Parathyroid adenoma (tissue), 2 donors: ENCODE results near the gene PRSS50.

ENCODE experiments used
- H2AFZ ChIP-seq: fragments of 300-600 bp; sonication (generic); one replicate; pipeline ENCODE4 v1.7.0; 2017; ENCODE audit warnings: antibody characterized with exemption, mild to moderate bottlenecking
- H3K27ac ChIP-seq: fragments of 300-600 bp; sonication (generic); one replicate; pipeline ENCODE4 v1.7.0; 2017
- H3K27me3 ChIP-seq: fragments of 300-600 bp; sonication (generic); one replicate; pipeline ENCODE4 v1.7.0; 2017; ENCODE audit warnings: low read length; ENCODE audit not compliant: control insufficient read depth, insufficient read depth
- H3K36me3 ChIP-seq: fragments of 300-600 bp; sonication (generic); one replicate; pipeline ENCODE4 v1.7.0; 2017; ENCODE audit warnings: low read length; ENCODE audit not compliant: control insufficient read depth, insufficient read depth
- H3K4me1 ChIP-seq: fragments of 300-600 bp; sonication (generic); one replicate; pipeline ENCODE4 v1.7.0; 2017; ENCODE audit warnings: control low read depth
- H3K4me2 ChIP-seq: fragments of 300-600 bp; sonication (generic); one replicate; pipeline ENCODE4 v1.7.0; 2017; ENCODE audit warnings: low read length
- H3K4me3 ChIP-seq: fragments of 300-600 bp; sonication (generic); one replicate; pipeline ENCODE4 v1.7.0; 2017; ENCODE audit warnings: low read depth, low read length
- H3K79me2 ChIP-seq: fragments of 300-600 bp; sonication (generic); one replicate; pipeline ENCODE4 v1.7.0; 2017; ENCODE audit warnings: control low read depth
- H3K9ac ChIP-seq: fragments of 300-600 bp; sonication (generic); one replicate; pipeline ENCODE4 v1.7.0; 2017; ENCODE audit warnings: mild to moderate bottlenecking
- H3K9me3 ChIP-seq: fragments of 300-600 bp; sonication (generic); one replicate; pipeline ENCODE4 v1.7.0; 2017; ENCODE audit warnings: low read length; ENCODE audit not compliant: control insufficient read depth
- CTCF ChIP-seq: fragments of 300-600 bp; sonication (generic); IDR thresholded peaks from one replicate; pipeline ENCODE4 v1.7.0; 2017; ENCODE audit warnings: antibody characterized with exemption, mild to moderate bottlenecking
- donor health status: primary hyperparathyroidism.

PRSS50 gene

GRCh38 chr3:46717447-46718231, at the start of gene PRSS50:
TSS of gene PRSS50 (minus strand) at chr3:46717869. CDS start at chr3:46717824, 45 bp downstream.
- no peaks in the 10 kb centered on the region for H3K4me1 ChIP-seq
- no peaks in the 10 kb centered on the region for H3K36me3 ChIP-seq
- H2AFZ ChIP-seq, result no peak within 1 kb of the TSS
- TF ChIP-seq CTCF, result no peak
- H3K27me3 ChIP-seq, result no peaks in the 10 kb centered on the region
- no peak within 1 kb of the TSS for H3K27ac ChIP-seq
- H3K9ac ChIP-seq, result no peak within 1 kb of the TSS
- H3K79me2 ChIP-seq, result no peaks in the 10 kb centered on the region
- H3K9me3 ChIP-seq, result no peaks in the 10 kb centered on the region
- H3K4me3 ChIP-seq, result no peak within 1 kb of the TSS
- no peak within 1 kb of the TSS for H3K4me2 ChIP-seq

- H3K27ac ChIP-seq, result no peak overlapping the region
- H3K27me3 ChIP-seq, result no peaks in the 10 kb centered on the region
- H3K79me2 ChIP-seq, result no peaks in the 10 kb centered on the region
- no peaks in the 10 kb centered on the region for H3K4me1 ChIP-seq
- no peak overlapping the region for H3K4me3 ChIP-seq
- H3K4me2 ChIP-seq, result no peak overlapping the region
- peaks cover 5% of the 10 kb centered on the region for H3K9me3 ChIP-seq
- no peak overlapping the region for H3K9ac ChIP-seq
- no peak for TF ChIP-seq CTCF
- H3K36me3 ChIP-seq, result no peaks in the 10 kb centered on the region
- H2AFZ ChIP-seq, result no peak overlapping the region
Measured at GRCh38 chr3:46764206-46764605, 46.5 kb upstream of the PRSS50 start.

- Histone ChIP-seq H3K27ac (no peak overlapping the region), H3K36me3 (no peaks in the 10 kb centered on the region), H2AFZ (no peak overlapping the region), H3K79me2 (no peaks in the 10 kb centered on the region), H3K9ac (no peak overlapping the region), H3K4me3 (no peak overlapping the region), H3K9me3 (peaks cover 5% of the 10 kb centered on the region), H3K27me3 (no peaks in the 10 kb centered on the region), H3K4me1 (no peaks in the 10 kb centered on the region), H3K4me2 (no peak overlapping the region)
- TF ChIP-seq CTCF, result no peak
Measured at GRCh38 chr3:46763178-46763577, 45.5 kb upstream of the PRSS50 start.

- Histone ChIP-seq H3K4me1 (no peaks in the 10 kb centered on the region), H3K9ac (no peak overlapping the region), H3K4me2 (no peak overlapping the region), H3K27ac (no peak overlapping the region), H2AFZ (no peak overlapping the region), H3K4me3 (no peak overlapping the region), H3K9me3 (peaks cover 5% of the 10 kb centered on the region), H3K27me3 (no peaks in the 10 kb centered on the region), H3K79me2 (no peaks in the 10 kb centered on the region), H3K36me3 (no peaks in the 10 kb centered on the region)
- no peak for TF ChIP-seq CTCF
Measured at GRCh38 chr3:46759239-46760167, 41.8 kb upstream of the PRSS50 start.
